Neutrophil (primary cell): Measurements from ENCODE around the gene CDKAL1.

ENCODE experiments used
- H3K27ac ChIP-seq: fragments of 200-600 bp; sonication (generic); 2 replicates; pipeline ENCODE4 v1.5.1; 2016; ENCODE audit warnings: mild to moderate bottlenecking, moderate library complexity
- H3K27me3 ChIP-seq: fragments of 200-600 bp; sonication (generic); 2 replicates; pipeline ENCODE4 v1.6.0; 2016; ENCODE audit warnings: mild to moderate bottlenecking
- H3K36me3 ChIP-seq: fragments of 200-600 bp; sonication (generic); 2 replicates; pipeline ENCODE4 v1.5.1; 2017
- H3K4me1 ChIP-seq, 2 experiments: fragments of 200-600 bp in 1 of 2; sonication (generic) in 1 of 2; 1 replicate in 1 of 2; 2 replicates in 1 of 2; pipeline versions ENCODE4 v1.5.1 to v1.6.1; 2013 to 2016; ENCODE audit warnings: low read depth in 1 of 2, low read length in 1 of 2, mild to moderate bottlenecking in 1 of 2, moderate library complexity in 1 of 2; ENCODE audit not compliant: control insufficient read depth in 1 of 2, insufficient read depth in 1 of 2
- H3K4me3 ChIP-seq, 2 experiments: fragments of 200-600 bp in 1 of 2; sonication (generic) in 1 of 2; 1 replicate in 1 of 2; 2 replicates in 1 of 2; pipeline ENCODE4 v1.5.1; 2013 to 2016; ENCODE audit warnings: low read depth in 1 of 2, low read length in 1 of 2, mild to moderate bottlenecking in 1 of 2, moderate library complexity in 1 of 2
- H3K9me3 ChIP-seq: fragments of 200-600 bp; sonication (generic); 2 replicates; pipeline ENCODE4 v1.5.1; 2016
- CTCF ChIP-seq: fragments of 200-600 bp; sonication (generic); IDR thresholded peaks from 2 replicates; pipeline ENCODE4 v1.5.1; 2016; ENCODE audit warnings: antibody characterized with exemption

The CDKAL1 gene

DNA sequence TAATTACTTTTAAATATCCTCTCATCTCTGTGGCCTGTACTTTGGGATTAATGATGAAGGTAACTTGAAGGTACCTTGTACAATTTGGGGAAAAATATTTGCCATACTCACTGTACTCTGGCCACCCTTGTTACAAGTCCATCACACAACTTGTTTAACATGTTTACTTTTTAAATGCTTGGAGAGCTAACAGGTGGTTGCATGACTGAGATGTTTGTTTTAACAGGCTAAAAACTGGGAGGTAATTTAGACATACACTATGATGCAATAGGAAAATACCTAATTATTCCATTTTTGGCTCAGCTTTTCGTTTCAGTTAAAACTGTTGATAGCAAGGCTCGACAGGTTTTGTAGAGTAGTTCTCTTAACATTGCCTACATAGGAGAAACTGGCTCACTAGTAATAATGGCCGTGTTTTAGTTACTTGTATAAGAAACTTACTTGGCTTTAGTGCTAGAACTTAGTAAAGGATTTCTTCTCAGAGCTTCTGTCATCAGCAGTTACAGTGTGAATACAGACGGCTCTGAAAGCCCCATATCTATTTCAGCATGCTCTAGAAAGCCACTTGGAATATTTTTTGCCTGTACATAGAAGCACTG is 569.5 kb downstream of the CDKAL1 start:
- Histone ChIP-seq H3K27ac (no peak overlapping the region), H3K27me3 (no peaks in the 10 kb centered on the region), H3K36me3 (no peaks in the 10 kb centered on the region), H3K4me3 (no peak overlapping the region), H3K9me3 (no peaks in the 10 kb centered on the region), H3K4me1 (peaks cover 4 to 7% of the 10 kb centered on the region in 2 experiments)
- TF ChIP-seq CTCF, result no peak

DNA sequence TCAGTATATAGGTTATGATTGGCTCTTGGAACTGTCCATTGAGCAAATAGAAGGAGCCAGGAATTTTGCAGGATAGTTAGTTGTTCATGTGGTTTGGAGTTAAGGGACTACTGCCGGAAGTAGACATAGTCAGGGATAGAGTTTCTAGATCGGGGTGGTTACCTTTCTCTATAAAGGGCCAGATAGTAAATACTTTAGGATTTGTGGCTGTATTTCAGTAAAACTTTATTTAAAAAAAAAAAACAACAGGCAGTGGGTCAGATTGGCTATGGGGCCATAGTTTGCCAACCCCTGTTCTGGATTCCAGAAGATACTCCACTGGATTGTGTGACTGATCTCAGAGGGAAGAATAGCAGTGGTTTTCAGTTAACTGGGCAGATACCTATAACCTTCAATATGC is 570.0 kb downstream of the CDKAL1 start:
- peaks cover 4 to 7% of the 10 kb centered on the region in 2 experiments for H3K4me1 ChIP-seq
- H3K9me3 ChIP-seq, result no peaks in the 10 kb centered on the region
- no peaks in the 10 kb centered on the region for H3K36me3 ChIP-seq
- no peak for TF ChIP-seq CTCF
- H3K27ac ChIP-seq, result no peak overlapping the region
- H3K4me3 ChIP-seq, result no peak overlapping the region
- H3K27me3 ChIP-seq, result no peaks in the 10 kb centered on the region

- H3K27ac ChIP-seq, result no peak overlapping the region
- no peaks in the 10 kb centered on the region for H3K9me3 ChIP-seq
- H3K36me3 ChIP-seq, result no peaks in the 10 kb centered on the region
- no peak overlapping the region for H3K4me3 ChIP-seq
- H3K27me3 ChIP-seq, result no peaks in the 10 kb centered on the region
- no peaks in the 10 kb centered on the region for H3K4me1 ChIP-seq
- no peak for TF ChIP-seq CTCF
These were observed 573.5 kb downstream of the CDKAL1 start for GRCh38 chr6:21107796-21108195.

DNA sequence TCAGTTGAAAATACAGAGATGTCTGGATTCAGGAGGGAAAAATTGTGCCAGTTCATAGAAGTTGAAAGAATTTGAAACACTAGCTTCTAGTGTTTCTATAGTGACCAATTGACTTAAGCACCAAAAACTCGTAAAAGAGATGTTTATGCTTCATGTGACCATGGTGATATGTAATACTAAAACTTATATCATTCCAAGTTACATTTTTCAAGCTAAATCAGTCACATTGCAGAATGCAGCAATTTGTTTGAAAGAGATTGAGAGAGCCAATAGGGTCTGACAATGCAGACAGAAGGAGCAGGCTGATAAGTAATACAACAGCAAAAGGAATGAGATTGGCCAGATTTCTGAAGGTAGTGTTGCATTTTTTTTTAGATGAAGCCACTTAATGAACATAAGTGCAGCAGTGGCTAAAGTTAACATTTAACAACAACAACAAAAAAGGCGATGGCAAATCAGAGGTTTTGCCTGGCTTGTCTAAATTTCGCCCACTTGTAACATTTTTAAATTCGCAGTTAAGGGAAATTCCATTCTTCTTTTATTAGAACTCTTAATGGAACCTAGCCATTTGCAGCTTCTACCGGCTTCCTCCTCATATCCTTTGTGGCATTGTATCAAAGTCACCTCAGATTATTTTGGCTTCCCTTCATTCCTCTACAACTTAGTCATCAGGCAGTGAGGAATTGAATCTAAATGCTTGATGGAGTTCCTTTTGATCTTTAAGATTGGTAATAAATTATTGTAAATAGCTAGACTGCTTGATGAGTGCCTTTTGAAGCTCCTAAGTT is 575.3 kb downstream of the CDKAL1 start:
- Histone ChIP-seq H3K4me1 (no peaks in the 10 kb centered on the region), H3K36me3 (no peaks in the 10 kb centered on the region), H3K27ac (no peak overlapping the region), H3K4me3 (no peak overlapping the region), H3K9me3 (no peaks in the 10 kb centered on the region), H3K27me3 (no peaks in the 10 kb centered on the region)
- TF ChIP-seq CTCF, result no peak

DNA sequence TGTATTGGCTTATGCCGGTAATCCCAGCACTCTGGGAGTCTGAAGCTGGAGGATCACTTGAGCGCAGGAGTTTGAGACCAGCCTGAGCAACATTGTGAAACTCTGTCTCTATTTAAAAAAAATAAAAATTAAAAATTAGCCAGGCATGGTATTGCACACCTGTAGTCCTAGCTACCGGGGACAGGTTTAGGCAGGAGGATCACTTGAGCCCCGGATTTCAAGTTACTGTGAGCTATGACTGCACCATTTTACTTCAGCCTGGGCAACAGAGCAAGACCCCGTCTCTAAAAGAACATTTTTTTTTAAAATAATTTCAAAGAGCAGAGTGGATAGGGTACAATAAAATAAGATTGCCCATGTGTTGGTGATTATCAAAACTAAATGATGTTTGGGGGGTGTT is 576.4 kb downstream of the CDKAL1 start:
- TF ChIP-seq CTCF, result no peak
- H3K27me3 ChIP-seq, result no peaks in the 10 kb centered on the region
- H3K9me3 ChIP-seq, result no peaks in the 10 kb centered on the region
- no peak overlapping the region for H3K27ac ChIP-seq
- no peaks in the 10 kb centered on the region for H3K36me3 ChIP-seq
- H3K4me3 ChIP-seq, result no peak overlapping the region
- H3K4me1 ChIP-seq, result no peaks in the 10 kb centered on the region
